GM06990 (cell line): ENCODE results near the gene FAM20C.

ENCODE experiments used
- DNase-seq: peaks from one replicate; pipeline ENCODE4 v3.0.0-alpha.2; 2011; ENCODE audit not compliant: insufficient read length; ENCODE audit errors: extremely low read depth
- H3K27me3 ChIP-seq: replicated peaks from 2 replicates; pipeline ENCODE4 v1.6.0; 2011; ENCODE audit warnings: low read length; ENCODE audit not compliant: control insufficient read depth, insufficient read depth
- H3K36me3 ChIP-seq: 2 replicates; pipeline ENCODE4 v1.5.1; 2011; ENCODE audit warnings: low read length; ENCODE audit not compliant: control insufficient read depth, insufficient read depth
- H3K4me3 ChIP-seq: replicated peaks from 2 replicates; pipeline ENCODE4 v1.5.1; 2011; ENCODE audit warnings: low read depth, mild to moderate bottlenecking, control low read depth, low read length
- TF ChIP-seq, protein P1 (sequence below): IDR thresholded peaks from 2 replicates; pipeline ENCODE4 v1.5.1; 2011; ENCODE audit warnings: low read length, control low read depth, mild to moderate bottlenecking, inconsistent platforms; ENCODE audit not compliant: insufficient read depth, poor library complexity, severe bottlenecking

Gene FAM20C

DNA sequence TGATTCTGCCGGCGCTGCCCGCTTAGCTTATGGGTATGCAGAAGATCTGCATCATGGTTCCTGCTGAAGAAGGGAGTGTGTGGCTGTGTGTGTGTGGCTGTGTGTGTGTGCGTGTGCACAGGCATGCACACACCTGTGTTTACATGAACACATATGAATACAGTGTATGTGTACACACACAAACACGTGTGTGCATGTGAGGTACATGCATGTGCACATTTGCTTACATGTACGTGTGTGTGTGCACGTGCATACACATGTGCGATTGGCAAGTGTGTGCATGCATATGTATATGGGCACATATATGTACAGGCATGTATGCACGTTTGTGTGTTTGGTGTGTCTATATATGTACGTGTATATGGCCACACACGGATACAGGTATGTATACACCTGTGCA lies 16.4 kb upstream of the FAM20C start:
- H3K27me3 ChIP-seq = no peaks in the 10 kb centered on the region; the same call in 1 of the 2 replicates
- TF ChIP-seq, protein P1, sequence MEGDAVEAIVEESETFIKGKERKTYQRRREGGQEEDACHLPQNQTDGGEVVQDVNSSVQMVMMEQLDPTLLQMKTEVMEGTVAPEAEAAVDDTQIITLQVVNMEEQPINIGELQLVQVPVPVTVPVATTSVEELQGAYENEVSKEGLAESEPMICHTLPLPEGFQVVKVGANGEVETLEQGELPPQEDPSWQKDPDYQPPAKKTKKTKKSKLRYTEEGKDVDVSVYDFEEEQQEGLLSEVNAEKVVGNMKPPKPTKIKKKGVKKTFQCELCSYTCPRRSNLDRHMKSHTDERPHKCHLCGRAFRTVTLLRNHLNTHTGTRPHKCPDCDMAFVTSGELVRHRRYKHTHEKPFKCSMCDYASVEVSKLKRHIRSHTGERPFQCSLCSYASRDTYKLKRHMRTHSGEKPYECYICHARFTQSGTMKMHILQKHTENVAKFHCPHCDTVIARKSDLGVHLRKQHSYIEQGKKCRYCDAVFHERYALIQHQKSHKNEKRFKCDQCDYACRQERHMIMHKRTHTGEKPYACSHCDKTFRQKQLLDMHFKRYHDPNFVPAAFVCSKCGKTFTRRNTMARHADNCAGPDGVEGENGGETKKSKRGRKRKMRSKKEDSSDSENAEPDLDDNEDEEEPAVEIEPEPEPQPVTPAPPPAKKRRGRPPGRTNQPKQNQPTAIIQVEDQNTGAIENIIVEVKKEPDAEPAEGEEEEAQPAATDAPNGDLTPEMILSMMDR = no peak
- H3K36me3 ChIP-seq = no peaks in the 10 kb centered on the region
- H3K4me3 ChIP-seq = no peak overlapping the region
- no peak for DNase-seq

DNA sequence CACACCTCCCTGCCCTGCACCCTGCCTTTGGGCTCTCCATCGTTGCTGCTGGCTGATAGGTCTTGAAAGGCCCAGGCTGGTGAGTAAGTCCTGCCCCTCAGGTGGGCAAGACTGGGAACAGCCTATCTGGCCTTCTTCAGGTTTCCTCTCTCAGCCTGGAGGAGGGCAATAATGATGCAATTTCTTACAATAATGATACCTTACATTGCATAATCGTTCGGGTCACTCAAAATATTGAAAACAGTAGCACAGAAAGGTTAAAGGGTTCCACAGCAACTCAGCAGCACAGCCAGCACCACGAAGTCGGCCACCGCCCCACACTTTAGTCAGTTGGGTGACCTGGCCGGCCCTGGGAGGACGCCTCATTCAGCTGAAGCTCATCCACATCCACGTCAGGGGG lies 16.0 kb upstream of the FAM20C start:
- TF ChIP-seq, protein P1 = no peak
- no peaks in the 10 kb centered on the region; the same call in 1 of the 2 replicates for H3K27me3 ChIP-seq
- no peaks in the 10 kb centered on the region for H3K36me3 ChIP-seq
- H3K4me3 ChIP-seq = no peak overlapping the region
- DNase-seq = no peak

DNA sequence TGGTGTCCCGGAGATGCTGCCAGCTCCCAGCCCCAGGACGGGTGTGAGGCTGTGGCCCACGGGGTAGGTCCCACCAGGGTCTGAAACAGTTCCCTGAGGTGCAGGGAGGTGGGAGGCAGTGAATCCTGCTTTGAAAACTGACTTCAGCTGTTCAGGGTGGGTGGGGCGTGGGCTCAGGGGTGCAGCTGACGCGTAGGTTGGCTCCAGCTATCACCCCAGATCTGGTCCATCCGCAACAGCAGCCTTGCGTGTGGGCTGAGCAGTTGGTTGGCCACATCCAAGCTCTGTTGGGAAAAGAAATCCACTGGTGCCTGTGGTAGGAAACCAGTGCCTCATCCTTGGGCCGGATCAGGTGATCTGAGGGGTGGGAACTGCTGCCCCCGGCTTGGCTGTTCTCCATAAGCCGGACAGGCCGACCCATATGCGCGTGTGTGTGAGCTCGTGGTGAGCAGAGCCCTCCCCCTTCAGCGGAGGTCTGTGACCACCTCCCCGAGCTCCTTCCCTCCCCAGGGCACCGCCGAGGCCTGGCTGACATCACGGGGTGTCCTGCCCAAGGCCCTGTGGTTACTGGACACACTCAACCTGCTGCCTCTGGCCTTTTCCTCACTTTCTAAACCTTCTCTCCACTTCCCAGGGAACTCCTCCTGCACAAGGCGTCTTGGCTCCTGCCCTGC lies 15.4 kb upstream of the FAM20C start:
- no peak overlapping the region for H3K4me3 ChIP-seq
- TF ChIP-seq, protein P1 = no peak
- no peaks in the 10 kb centered on the region; the same call in 1 of the 2 replicates for H3K27me3 ChIP-seq
- no peak for DNase-seq
- no peaks in the 10 kb centered on the region for H3K36me3 ChIP-seq

DNA sequence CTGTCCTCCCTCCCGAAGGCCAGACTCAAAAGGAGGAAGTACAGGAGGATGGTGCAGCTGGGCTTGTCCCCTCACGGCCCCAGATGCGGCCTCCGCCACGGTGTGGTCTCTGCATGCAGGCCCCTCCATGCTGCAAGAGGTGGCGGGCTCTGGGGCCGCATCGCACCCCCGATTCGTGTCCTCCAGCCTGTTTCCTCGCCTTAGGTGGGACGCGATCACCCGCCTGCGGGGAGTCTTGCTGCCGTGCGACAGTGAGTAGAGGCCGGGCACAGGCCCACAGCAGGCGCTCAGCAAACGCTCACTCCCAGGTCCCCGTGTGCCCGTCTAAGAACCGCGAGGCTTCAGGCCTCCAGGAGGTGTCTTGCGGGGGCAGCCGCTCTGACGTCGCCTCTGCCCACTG lies 13.9 kb upstream of the FAM20C start:
- Histone ChIP-seq H3K36me3 (no peaks in the 10 kb centered on the region), H3K27me3 (no peaks in the 10 kb centered on the region; the same call in 1 of the 2 replicates), H3K4me3 (no peak overlapping the region)
- TF ChIP-seq, protein P1 = no peak
- no peak for DNase-seq

DNA sequence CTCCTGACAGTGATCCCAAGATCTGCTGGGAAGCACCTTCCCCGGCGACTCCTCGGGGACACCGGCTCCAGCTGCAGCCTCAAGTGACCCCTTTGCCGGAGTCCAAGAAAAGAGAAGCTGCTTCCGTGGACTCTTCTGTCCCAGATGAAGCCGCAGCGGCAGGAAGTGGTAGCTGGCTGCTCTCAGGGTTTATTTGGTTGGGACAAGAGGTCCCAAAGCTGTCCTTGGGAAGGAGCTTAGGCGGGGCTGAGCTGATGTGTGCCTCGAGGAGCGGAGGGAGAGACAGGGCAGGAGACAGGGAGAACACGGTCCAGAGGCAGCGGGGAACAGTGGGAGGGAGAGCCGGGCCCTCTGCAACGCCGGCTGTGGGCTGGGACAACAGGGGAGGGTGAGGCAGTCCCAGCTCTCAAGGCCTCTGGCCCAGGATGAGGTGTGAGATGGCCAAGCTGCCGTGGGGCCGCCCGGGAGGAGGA lies 13.1 kb upstream of the FAM20C start:
- DNase-seq = no peak
- Histone ChIP-seq H3K36me3 (no peaks in the 10 kb centered on the region), H3K27me3 (no peaks in the 10 kb centered on the region; the same call in 1 of the 2 replicates), H3K4me3 (no peak overlapping the region)
- TF ChIP-seq, protein P1 = no peak
